SU-DHL-6 (cell line): ENCODE measurements around the gene FLT1.

Experiments
- H2AFZ ChIP-seq: fragments of 200-600 bp; sonication (generic); 2 replicates; pipeline ENCODE4 v1.6.1; 2014; ENCODE audit warnings: low read depth, mild to moderate bottlenecking, moderate library complexity, mixed read lengths, antibody characterized with exemption, low read length; ENCODE audit not compliant: severe bottlenecking
- H3F3A ChIP-seq: fragments of 200-600 bp; shearing (Covaris generic); 2 replicates; pipeline ENCODE4 v1.6.0; 2016; ENCODE audit warnings: antibody characterized with exemption, mild to moderate bottlenecking; ENCODE audit not compliant: insufficient read depth
- H3K27ac ChIP-seq: fragments of 200-600 bp; sonication (generic); 2 replicates; pipeline ENCODE4 v1.5.1; 2016; ENCODE audit warnings: low read depth, mild to moderate bottlenecking, low read length, moderate library complexity, mixed read lengths
- H3K27me3 ChIP-seq: fragments of 200-600 bp; sonication (generic), shearing (Covaris generic); 2 replicates; pipeline ENCODE4 v1.6.0; 2014; ENCODE audit warnings: mild to moderate bottlenecking, low read length
- H3K36me3 ChIP-seq: fragments of 200-600 bp; sonication (generic); 2 replicates; pipeline ENCODE4 v1.6.1; 2014; ENCODE audit warnings: mild to moderate bottlenecking, low read length, mixed read lengths
- H3K4me2 ChIP-seq: fragments of 300-600, 200-600 bp; shearing (Covaris generic), sonication (generic); 2 replicates; pipeline ENCODE4 v1.6.0; 2014; ENCODE audit warnings: low read length, low read depth, mild to moderate bottlenecking; ENCODE audit not compliant: poor library complexity, severe bottlenecking
- H3K4me3 ChIP-seq: fragments of 200-600 bp; sonication (generic); 2 replicates; pipeline ENCODE4 v1.5.1; 2014; ENCODE audit warnings: antibody characterized with exemption, low read length, mild to moderate bottlenecking, mixed read lengths; ENCODE audit not compliant: insufficient read depth, poor library complexity, severe bottlenecking
- H3K79me2 ChIP-seq: fragments of 200-600 bp; sonication (generic); 2 replicates; pipeline ENCODE4 v1.6.1; 2014; ENCODE audit warnings: mild to moderate bottlenecking, low read length, moderate library complexity; ENCODE audit not compliant: insufficient read depth
- H3K9ac ChIP-seq: fragments of 200-600 bp; sonication (generic); 2 replicates; pipeline ENCODE4 v1.7.0; 2014; ENCODE audit warnings: mild to moderate bottlenecking, low read length
- H3K9me2 ChIP-seq: fragments of 200-600 bp; sonication (generic); replicated peaks from 2 replicates; pipeline ENCODE4 v1.6.1; 2014; ENCODE audit warnings: low read length; ENCODE audit not compliant: insufficient read depth
- H3K9me3 ChIP-seq: fragments of 200-600 bp; sonication (generic); 2 replicates; pipeline ENCODE4 v1.6.1; 2014; ENCODE audit warnings: low read length, mixed read lengths; ENCODE audit not compliant: insufficient read depth
- H4K20me1 ChIP-seq: fragments of 200-600 bp; sonication (generic); 2 replicates; pipeline ENCODE4 v1.6.1; 2014; ENCODE audit warnings: low read depth, mild to moderate bottlenecking, antibody characterized with exemption, low read length, moderate library complexity, mixed read lengths
- CTCF ChIP-seq: fragments of 200-600 bp; sonication (generic); IDR thresholded peaks from one replicate; pipeline ENCODE4 v1.5.1; 2017; ENCODE audit warnings: antibody characterized with exemption, mild to moderate bottlenecking, low read length, moderate library complexity; ENCODE audit not compliant: insufficient read depth, poor library complexity, severe bottlenecking
- EZH2phosphoT487 ChIP-seq: fragments of 200-600 bp; sonication (generic), shearing (Covaris generic); conservative IDR thresholded peaks from 2 replicates; pipeline ENCODE4 v1.6.1; 2018; ENCODE audit warnings: mild to moderate bottlenecking, antibody characterized with exemption, low read length, moderate library complexity, mixed read lengths

Gene FLT1

GRCh38 chr13:28320209-28320608, 174.7 kb downstream of the FLT1 start:
- Histone ChIP-seq H3K9ac (no peak overlapping the region), H3K36me3 (no peaks in the 10 kb centered on the region)

GRCh38 chr13:28319528-28319927, 175.4 kb downstream of the FLT1 start:
- Histone ChIP-seq H3K4me2 (no peak overlapping the region), H3K9me2 (no peaks in the 10 kb centered on the region), H3K9me3 (no peaks in the 10 kb centered on the region), H3K36me3 (no peaks in the 10 kb centered on the region), H3F3A (no peaks in the 10 kb centered on the region), H2AFZ (no peak overlapping the region), H3K9ac (no peak overlapping the region), H3K4me3 (no peak overlapping the region), H4K20me1 (no peaks in the 10 kb centered on the region), H3K27me3 (no peaks in the 10 kb centered on the region), H3K27ac (no peak overlapping the region), H3K79me2 (no peaks in the 10 kb centered on the region)
- TF ChIP-seq CTCF (no peak), EZH2phosphoT487 (no peak)

More at GRCh38 chr13:28320209-28320608, 174.7 kb downstream of the FLT1 start:
- H3K4me2 ChIP-seq = no peak overlapping the region
- TF ChIP-seq CTCF (no peak), EZH2phosphoT487 (no peak)
- H3K4me3 ChIP-seq = no peak overlapping the region
- no peaks in the 10 kb centered on the region for H3K27me3 ChIP-seq
- no peaks in the 10 kb centered on the region for H4K20me1 ChIP-seq
- H3K27ac ChIP-seq = no peak overlapping the region
- H3K79me2 ChIP-seq = no peaks in the 10 kb centered on the region
- no peaks in the 10 kb centered on the region for H3F3A ChIP-seq
- H3K9me2 ChIP-seq = no peaks in the 10 kb centered on the region
- no peak overlapping the region for H2AFZ ChIP-seq
- H3K9me3 ChIP-seq = no peaks in the 10 kb centered on the region

- H3K9me3 ChIP-seq = no peaks in the 10 kb centered on the region
- H3K27ac ChIP-seq = no peak overlapping the region
- H3K4me2 ChIP-seq = no peak overlapping the region
- H2AFZ ChIP-seq = no peak overlapping the region
- no peak overlapping the region for H3K4me3 ChIP-seq
- H4K20me1 ChIP-seq = no peaks in the 10 kb centered on the region
- H3K9ac ChIP-seq = no peak overlapping the region
- H3F3A ChIP-seq = no peaks in the 10 kb centered on the region
- no peaks in the 10 kb centered on the region for H3K9me2 ChIP-seq
- TF ChIP-seq EZH2phosphoT487 = no peak
- no peak for TF ChIP-seq CTCF
- H3K36me3 ChIP-seq = no peaks in the 10 kb centered on the region
- H3K79me2 ChIP-seq = no peaks in the 10 kb centered on the region
- H3K27me3 ChIP-seq = no peaks in the 10 kb centered on the region
Observed at GRCh38 chr13:28318496-28318895, 176.4 kb downstream of the FLT1 start.
